Measurements from ENCODE around the gene TPST1. TPM values are rescaled to one million over a fixed set of nuclear protein-coding genes. Genes with fewer than 3 reads are reported as not detected.

TPST1 gene
- total and polyA plus RNA-seq, 9 of the 15 experiments (the other 6 are each of a cell fraction or from before 2014, with no cell fraction given): 0.15 to 2.2 (median 0.53) TPM

GRCh38 chr7:66178258-66178657 is 26.9 kb upstream of the TPST1 start (continued):
- TF ChIP-seq ZNF518B (CRISPR knock-in tag; IDR thresholded peaks at IDR 0.05) (no peak), SMARCA5 (IDR thresholded peaks at IDR 0.05) (no peak), SMARCE1 (IDR thresholded peaks at IDR 0.05) (no peak), DEAF1 (CRISPR knock-in tag; IDR thresholded peaks at IDR 0.05) (no peak), ZNF146 (CRISPR knock-in tag; IDR thresholded peaks at IDR 0.05; ENCODE audit: unreplicated experiment) (no peak), SIX5 (IDR thresholded peaks at IDR 0.05; ENCODE audit: borderline replicate concordance in 1 of 2, insufficient read depth in 1 of 2, low read depth in 1 of 2, low read length in 2 of 2) (no peak), SNRNP70 (optimal IDR thresholded peaks at IDR 0.05; ENCODE audit: low read depth, low read length) (no peak), ARID1B (IDR thresholded peaks at IDR 0.05) (no peak), MAFG (tag; conservative IDR thresholded peaks at IDR 0.05) (no peak), RAD51 (IDR thresholded peaks at IDR 0.05; ENCODE audit: borderline replicate concordance, low read depth) (peak; percentile 93), ZNF384 (IDR thresholded peaks at IDR 0.05; ENCODE audit: low read depth, low read length) (no peak), TRIM28 (IDR thresholded peaks at IDR 0.05) (peak; percentile 75; the same call in 1 of the 2 replicates), CGGBP1 (CRISPR knock-in tag; IDR thresholded peaks at IDR 0.05) (no peak), TRIM24 (IDR thresholded peaks at IDR 0.05) (peak; percentile 92 to 94), AFF4 (CRISPR knock-in tag; IDR thresholded peaks at IDR 0.05) (no peak), TSHZ1 (CRISPR knock-in tag; IDR thresholded peaks at IDR 0.05) (no peak), DIDO1 (tag; IDR thresholded peaks at IDR 0.05; ENCODE audit: low read depth) (no peak)

Data from K562 (cell line).